Endothelial cell of umbilical vein (primary cell): Measurements from ENCODE around the gene KCND1. TPM values are rescaled to one million over a fixed set of nuclear protein-coding genes. Genes with fewer than 3 reads are reported as not detected.

Experiments
- BruUV-seq: library from RNA; stranded (reverse); fragments of 400-500 nt; replicated peaks from 2 replicates; lab custom pipeline; 2021; lab: Mats Ljungman, UMichigan
- CTCF ChIA-PET: fragments of 300-600, 350-600 bp; sonication (Branson Sonifier 250); formaldehyde crosslinking; loops from one replicate; lab custom pipeline; 2021; ENCODE audit warnings: antibody characterized with exemption, inconsistent platforms; lab: Charles Lee
- POLR2A ChIA-PET: fragments of 300-600, 350-600 bp; sonication (Branson Sonifier 250); formaldehyde crosslinking; loops from one replicate; lab custom pipeline; 2021; ENCODE audit warnings: antibody characterized with exemption, inconsistent platforms; lab: Charles Lee
- DNase-seq: peaks from one replicate; pipeline ENCODE4 v3.0.0-alpha.2; 2011; ENCODE audit warnings: low read depth, low spot score
- FAIRE-seq: peaks from 2 replicates; lab custom pipeline; 2011; peaks lifted over from hg19 to GRCh38; lab: Jason Lieb, UNC
- H2AFZ ChIP-seq: 2 replicates; pipeline ENCODE4 v1.6.0; 2012; ENCODE audit warnings: low read depth, low read length, control low read depth, inconsistent platforms
- H3K27ac ChIP-seq: 2 replicates; pipeline ENCODE4 v1.5.1; 2011; ENCODE audit warnings: low read depth, mild to moderate bottlenecking, control low read depth, low read length, moderate library complexity; ENCODE audit not compliant: insufficient read depth
- H3K27me3 ChIP-seq, 2 experiments: 2 replicates each; pipeline versions ENCODE4 v1.6.0 to v1.6.1; 2011; ENCODE audit warnings: low read length in 2 of 2, mixed read lengths in 1 of 2; ENCODE audit not compliant: control insufficient read depth in 2 of 2, insufficient read depth in 2 of 2
- H3K36me3 ChIP-seq, 2 experiments: 2 replicates in 1 of 2; 3 replicates in 1 of 2; pipeline ENCODE4 v1.5.1; 2011; ENCODE audit warnings: low read length in 2 of 2, mild to moderate bottlenecking in 1 of 2, moderate library complexity in 1 of 2; ENCODE audit not compliant: control insufficient read depth in 2 of 2, insufficient read depth in 2 of 2; ENCODE audit errors: extremely low read depth in 1 of 2
- H3K4me1 ChIP-seq: 3 replicates; pipeline ENCODE4 v1.5.1; 2011; ENCODE audit warnings: mild to moderate bottlenecking, low read length; ENCODE audit not compliant: control insufficient read depth, insufficient read depth; ENCODE audit errors: extremely low read depth
- H3K4me2 ChIP-seq: 2 replicates; pipeline ENCODE4 v1.6.1; 2011; ENCODE audit warnings: low read length, control low read depth, mixed read lengths; ENCODE audit not compliant: insufficient read depth
- H3K4me3 ChIP-seq, 3 experiments: fragments of 200-600 bp in 1 of 3; sonication (generic), shearing (Covaris generic) in 1 of 3; replicated peaks in 1 of 3; 2 replicates each; pipeline ENCODE4 v1.5.1; 2011 to 2016; ENCODE audit warnings: control low read depth in 3 of 3, low read length in 3 of 3, mild to moderate bottlenecking in 2 of 3, inconsistent platforms in 1 of 3, low read depth in 1 of 3, moderate library complexity in 1 of 3; ENCODE audit not compliant: insufficient read depth in 1 of 3
- H3K79me2 ChIP-seq: 2 replicates; pipeline ENCODE4 v1.6.0; 2012; ENCODE audit warnings: low read length, inconsistent platforms; ENCODE audit not compliant: control insufficient read depth, insufficient read depth
- H3K9ac ChIP-seq: replicated peaks from 2 replicates; pipeline ENCODE3; 2011; ENCODE audit warnings: low read length, control low read depth; ENCODE audit not compliant: insufficient read depth; ENCODE audit errors: extremely low read depth
- H3K9me1 ChIP-seq: replicated peaks from 3 replicates; pipeline ENCODE4 v1.6.0; 2011; ENCODE audit warnings: mild to moderate bottlenecking, low read length; ENCODE audit not compliant: control insufficient read depth, insufficient read depth; ENCODE audit errors: extremely low read depth
- H3K9me3 ChIP-seq: replicated peaks from 2 replicates; pipeline ENCODE4 v1.5.1; 2012; ENCODE audit warnings: low read length, inconsistent platforms; ENCODE audit not compliant: control insufficient read depth, insufficient read depth
- H4K20me1 ChIP-seq: replicated peaks from 2 replicates; pipeline ENCODE3; 2011; ENCODE audit warnings: mild to moderate bottlenecking, low read length; ENCODE audit not compliant: control insufficient read depth, insufficient read depth; ENCODE audit errors: extremely low read depth
- CTCF ChIP-seq, 2 donors: IDR thresholded peaks; 1 replicate in 1 of 2; 2 replicates in 1 of 2; pipeline ENCODE4 v1.5.1; 2011; ENCODE audit warnings: low read length in 2 of 2, mild to moderate bottlenecking in 2 of 2, moderate library complexity in 2 of 2, control low read depth in 1 of 2, inconsistent platforms in 1 of 2, low read depth in 1 of 2; ENCODE audit not compliant: insufficient read depth in 1 of 2; ENCODE audit errors: extremely low read depth in 1 of 2
- EZH2 ChIP-seq: IDR thresholded peaks from 2 replicates; pipeline ENCODE4 v1.6.1; 2012; ENCODE audit warnings: borderline replicate concordance, low read depth, mild to moderate bottlenecking, moderate library complexity, low read length, inconsistent platforms; ENCODE audit not compliant: severe bottlenecking
- FOS ChIP-seq: IDR thresholded peaks from 2 replicates; pipeline ENCODE4 v1.6.1; 2011; ENCODE audit warnings: mild to moderate bottlenecking, low read length, moderate library complexity, borderline replicate concordance; ENCODE audit not compliant: insufficient read depth
- GATA2 ChIP-seq: IDR thresholded peaks from 2 replicates; pipeline ENCODE4 v1.7.0; 2011; ENCODE audit warnings: low read depth, mild to moderate bottlenecking, moderate library complexity, mixed read lengths, low read length; ENCODE audit not compliant: insufficient read length, insufficient read depth
- JUN ChIP-seq: IDR thresholded peaks from 2 replicates; pipeline ENCODE4 v1.6.1; 2011; ENCODE audit warnings: borderline replicate concordance, low read depth; ENCODE audit not compliant: insufficient read length, insufficient read depth
- MYC ChIP-seq: IDR thresholded peaks from one replicate; pipeline ENCODE4 v1.6.1; 2011; ENCODE audit warnings: mild to moderate bottlenecking, low read depth, low read length
- POLR2A ChIP-seq: IDR thresholded peaks from 2 replicates; pipeline ENCODE4 v1.6.1; 2012; ENCODE audit warnings: low read depth, mild to moderate bottlenecking, control low read depth, low read length
- POLR2AphosphoS5 ChIP-seq: IDR thresholded peaks from 2 replicates; pipeline ENCODE4 v1.6.1; 2012; ENCODE audit warnings: low read depth, mild to moderate bottlenecking, control low read depth, low read length, moderate library complexity; ENCODE audit not compliant: insufficient read depth
- dilution Hi-C: fragments of 300-500 bp; cut with MboI; formaldehyde crosslinking; loops from one replicate; pipeline ENCODE4 v1.15.0; 2019; ENCODE audit warnings: low sequenced_read_pairs; ENCODE audit not compliant: extremely low pct_ligation_motif_present
- intact Hi-C: fragments of 100-400 bp; cut with micrococcal nuclease; formaldehyde crosslinking; loops from one replicate; pipeline ENCODE4 v1.10.0; 2022
- polyA plus RNA-seq, 4 experiments: library from polyadenylated mRNA; depleted of rRNA in 3 of 4; stranded (reverse) in 3 of 4; unstranded in 1 of 4; fragments of >200 nt; gene quantifications; 2 replicates each; pipeline versions ENCODE4 v1.2.1 to v1.2.3, GENCODE V29; 2011 to 2012; ENCODE audit warnings: missing spikeins in 1 of 4
- total RNA-seq: library from RNA; stranded (reverse); gene quantifications from 2 replicates; pipeline ENCODE4 v1.2.3, GENCODE V29; 2021
- TF ChIP-seq, protein P1 (sequence below): IDR thresholded peaks from 2 replicates; pipeline ENCODE4 v1.6.1; 2011; ENCODE audit not compliant: insufficient read depth, insufficient read length

The KCND1 gene
- total and polyA plus RNA-seq, 2 donors (not counting 3 experiments of a cell fraction or from before 2014, with no cell fraction given) = 0.54 to 1.3 TPM

DNA sequence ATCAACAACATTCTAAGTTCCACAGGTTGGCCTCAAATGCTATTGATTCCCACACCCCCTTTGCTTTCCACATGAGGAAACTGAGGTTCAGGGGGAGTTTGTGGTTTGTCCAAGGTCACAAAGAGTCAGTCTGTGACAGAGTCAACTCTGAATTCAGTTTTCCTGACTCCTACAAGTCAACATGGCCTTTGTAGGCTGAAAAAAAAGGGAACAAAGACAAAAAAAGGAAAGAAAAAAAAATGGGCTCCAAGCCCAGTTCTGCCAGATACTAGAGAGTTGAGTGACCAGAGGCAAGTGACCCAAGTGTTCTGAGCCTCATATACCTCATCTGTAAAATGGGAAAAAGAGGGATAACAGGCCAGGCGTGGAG, 36.4 kb downstream of the KCND1 start:
- DNase-seq (no peak), FAIRE-seq (peak; percentile 59)
- Histone ChIP-seq H3K9me3 (no peaks in the 10 kb centered on the region), H3K9me1 (no peaks in the 10 kb centered on the region), H3K36me3 (peaks cover 3 to 19% of the 10 kb centered on the region in 2 experiments), H2AFZ (no peak overlapping the region), H3K9ac (no peak overlapping the region), H3K79me2 (peaks cover 20% of the 10 kb centered on the region), H3K27me3 (no peaks in the 10 kb centered on the region), H3K4me2 (no peak overlapping the region), H3K4me1 (no peaks in the 10 kb centered on the region), H3K4me3 (no peak overlapping the region), H3K27ac (no peak overlapping the region), H4K20me1 (no peaks in the 10 kb centered on the region)
- POLR2A ChIA-PET = no interaction called here
- CTCF ChIA-PET = interaction anchor here (0.6 to 0.7 kb wide), 2 partner anchors 8 to 174 kb away, joined by 3 read pairs; no protein-coding TSS in a partner anchor
- dilution Hi-C loops = no loop called here
- intact Hi-C loops = no loop called here
- no peak for TF ChIP-seq JUN
- TF ChIP-seq EZH2 = no peak
- no peak for TF ChIP-seq CTCF (IDR thresholded peaks at IDR 0.05; ENCODE audit: extremely low read depth in 1 of 2, insufficient read depth in 1 of 2, low read depth in 1 of 2, low read length in 2 of 2)
- no peak for TF ChIP-seq GATA2
- TF ChIP-seq FOS = no peak
- TF ChIP-seq POLR2AphosphoS5 = no peak
- no peak for TF ChIP-seq MYC
- TF ChIP-seq POLR2A = no peak
- TF ChIP-seq, protein P1, sequence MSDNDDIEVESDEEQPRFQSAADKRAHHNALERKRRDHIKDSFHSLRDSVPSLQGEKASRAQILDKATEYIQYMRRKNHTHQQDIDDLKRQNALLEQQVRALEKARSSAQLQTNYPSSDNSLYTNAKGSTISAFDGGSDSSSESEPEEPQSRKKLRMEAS = no peak
- no TSS peak for BruUV-seq
